Measurements from ENCODE around the gene SERGEF. TPM values are rescaled to one million over a fixed set of nuclear protein-coding genes. Genes with fewer than 3 reads are reported as not detected.

SERGEF gene
- total RNA-seq, 1 donor from 2014 or later = 39.5 TPM

GRCh38 chr11:17790453-17790852, 222.4 kb downstream of the SERGEF start:
- intact Hi-C loops (cut with micrococcal nuclease) = no loop called here
- no peak overlapping the region for H3K27ac Mint-ChIP-seq
- H3K27me3 Mint-ChIP-seq (ENCODE audit: low read depth) = no peaks in the 10 kb centered on the region
- H3K4me1 Mint-ChIP-seq (ENCODE audit: low read depth) = no peaks in the 10 kb centered on the region
- H3K36me3 Mint-ChIP-seq (ENCODE audit: low read depth) = no peaks in the 10 kb centered on the region
- H3K4me3 Mint-ChIP-seq (ENCODE audit: low read depth) = no peak overlapping the region
- DNase-seq (ENCODE audit: low spot score) = no peak
- H3K9me3 Mint-ChIP-seq = no peaks in the 10 kb centered on the region

DNA sequence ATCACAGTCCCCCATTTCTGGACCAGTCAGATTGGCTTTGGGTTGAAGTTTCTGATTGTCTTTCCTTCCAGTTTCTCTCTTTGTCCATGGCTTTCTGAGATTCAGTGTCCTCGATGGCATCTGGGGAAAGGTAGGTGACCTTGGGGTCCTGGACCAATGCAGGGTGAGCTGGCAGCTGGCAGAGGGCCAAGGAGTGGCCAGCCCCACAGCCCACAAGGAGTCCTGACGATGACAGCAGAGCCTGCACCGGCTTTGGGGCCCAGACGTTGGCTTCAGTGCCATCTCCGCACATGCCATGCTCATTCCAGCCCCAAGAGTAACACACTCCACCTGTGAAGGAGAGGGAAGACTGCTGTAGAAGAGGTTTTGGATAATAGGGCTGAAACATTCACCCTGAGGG, 224.8 kb downstream of the SERGEF start:
- intact Hi-C loops (cut with micrococcal nuclease) = no loop called here
- no peak overlapping the region for H3K27ac Mint-ChIP-seq
- H3K27me3 Mint-ChIP-seq (ENCODE audit: low read depth) = no peaks in the 10 kb centered on the region
- H3K4me3 Mint-ChIP-seq (ENCODE audit: low read depth) = no peak overlapping the region
- H3K36me3 Mint-ChIP-seq (ENCODE audit: low read depth) = no peaks in the 10 kb centered on the region
- no peak for DNase-seq (ENCODE audit: low spot score)
- H3K4me1 Mint-ChIP-seq (ENCODE audit: low read depth) = no peaks in the 10 kb centered on the region
- no peaks in the 10 kb centered on the region for H3K9me3 Mint-ChIP-seq

GRCh38 chr11:17786824-17787525, 225.9 kb downstream of the SERGEF start:
- H3K36me3 Mint-ChIP-seq (ENCODE audit: low read depth) = no peaks in the 10 kb centered on the region
- no peaks in the 10 kb centered on the region for H3K27me3 Mint-ChIP-seq (ENCODE audit: low read depth)
- H3K4me3 Mint-ChIP-seq (ENCODE audit: low read depth) = no peak overlapping the region
- no peaks in the 10 kb centered on the region for H3K4me1 Mint-ChIP-seq (ENCODE audit: low read depth)
- H3K27ac Mint-ChIP-seq = no peak overlapping the region
- H3K9me3 Mint-ChIP-seq = no peaks in the 10 kb centered on the region
- no peak for DNase-seq (ENCODE audit: low spot score)
- intact Hi-C loops (cut with micrococcal nuclease) = no loop called here

DNA sequence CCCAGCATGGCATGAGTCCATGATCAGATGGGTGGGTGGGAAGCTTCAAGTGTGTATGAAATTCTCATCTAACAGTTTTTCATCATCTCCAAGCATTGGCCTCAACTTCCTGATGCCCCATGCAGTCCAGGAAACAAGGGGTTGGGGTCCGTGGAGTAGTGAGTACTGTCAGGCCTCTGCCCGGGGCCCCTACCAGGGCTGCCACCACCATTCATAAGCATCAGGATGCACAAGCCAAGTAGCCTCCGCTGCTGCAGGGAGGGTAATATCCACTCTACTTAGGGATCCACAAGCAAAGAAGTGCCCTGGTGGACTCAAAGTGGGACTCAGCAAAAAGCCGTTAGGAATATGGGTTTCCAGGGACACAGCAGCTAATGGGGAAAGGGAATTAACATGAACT, 229.0 kb downstream of the SERGEF start:
- intact Hi-C loops (cut with micrococcal nuclease) = no loop called here
- no peak overlapping the region for H3K27ac Mint-ChIP-seq
- H3K9me3 Mint-ChIP-seq = no peaks in the 10 kb centered on the region
- no peaks in the 10 kb centered on the region for H3K4me1 Mint-ChIP-seq (ENCODE audit: low read depth)
- no peaks in the 10 kb centered on the region for H3K36me3 Mint-ChIP-seq (ENCODE audit: low read depth)
- no peaks in the 10 kb centered on the region for H3K27me3 Mint-ChIP-seq (ENCODE audit: low read depth)
- H3K4me3 Mint-ChIP-seq (ENCODE audit: low read depth) = no peak overlapping the region
- no peak for DNase-seq (ENCODE audit: low spot score)

- Mint-ChIP-seq H3K9me3 (no peaks in the 10 kb centered on the region), H3K4me1 (ENCODE audit: low read depth) (no peaks in the 10 kb centered on the region), H3K36me3 (ENCODE audit: low read depth) (no peaks in the 10 kb centered on the region), H3K4me3 (ENCODE audit: low read depth) (no peak overlapping the region), H3K27ac (no peak overlapping the region), H3K27me3 (ENCODE audit: low read depth) (no peaks in the 10 kb centered on the region)
- intact Hi-C loops (cut with micrococcal nuclease) = no loop called here
- no peak for DNase-seq (ENCODE audit: low spot score)
Measured at GRCh38 chr11:17782603-17783337, 230.1 kb downstream of the SERGEF start.

- Mint-ChIP-seq H3K27me3 (ENCODE audit: low read depth) (no peaks in the 10 kb centered on the region), H3K27ac (no peak overlapping the region), H3K4me1 (ENCODE audit: low read depth) (no peaks in the 10 kb centered on the region), H3K36me3 (ENCODE audit: low read depth) (no peaks in the 10 kb centered on the region), H3K4me3 (ENCODE audit: low read depth) (no peak overlapping the region), H3K9me3 (no peaks in the 10 kb centered on the region)
- DNase-seq (ENCODE audit: low spot score) = no peak
- intact Hi-C loops (cut with micrococcal nuclease) = no loop called here
Measured at GRCh38 chr11:17782145-17782544, 230.7 kb downstream of the SERGEF start.

- intact Hi-C loops (cut with micrococcal nuclease) = no loop called here
- no peak overlapping the region for H3K27ac Mint-ChIP-seq
- no peaks in the 10 kb centered on the region for H3K27me3 Mint-ChIP-seq (ENCODE audit: low read depth)
- no peak for DNase-seq (ENCODE audit: low spot score)
- H3K9me3 Mint-ChIP-seq = no peaks in the 10 kb centered on the region
- H3K4me3 Mint-ChIP-seq (ENCODE audit: low read depth) = no peak overlapping the region
- no peaks in the 10 kb centered on the region for H3K4me1 Mint-ChIP-seq (ENCODE audit: low read depth)
- H3K36me3 Mint-ChIP-seq (ENCODE audit: low read depth) = no peaks in the 10 kb centered on the region
Measured at GRCh38 chr11:17781626-17782025, 231.2 kb downstream of the SERGEF start.

DNA sequence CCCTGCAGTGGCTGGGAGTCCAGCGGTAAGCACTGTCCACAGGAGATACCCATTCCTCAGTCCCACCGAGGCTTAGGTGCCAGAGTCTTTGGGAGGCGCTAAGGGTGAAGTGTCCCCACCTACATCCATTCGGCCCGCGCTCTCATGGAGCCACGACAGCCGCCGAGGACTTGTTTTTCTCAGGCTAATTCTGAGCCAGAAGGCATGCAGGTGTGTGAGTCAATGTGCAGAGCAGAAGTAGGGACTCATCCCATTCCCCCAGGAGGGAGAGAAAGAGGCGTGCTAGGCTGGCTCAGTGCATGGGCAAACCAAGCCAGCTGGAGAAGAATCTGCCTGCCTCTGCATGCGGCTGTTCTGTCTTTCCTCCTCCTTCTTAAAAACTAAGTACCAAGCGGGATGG, 231.6 kb downstream of the SERGEF start:
- H3K27me3 Mint-ChIP-seq (ENCODE audit: low read depth) = no peaks in the 10 kb centered on the region
- H3K9me3 Mint-ChIP-seq = no peaks in the 10 kb centered on the region
- intact Hi-C loops (cut with micrococcal nuclease) = no loop called here
- H3K4me3 Mint-ChIP-seq (ENCODE audit: low read depth) = no peak overlapping the region
- H3K4me1 Mint-ChIP-seq (ENCODE audit: low read depth) = no peaks in the 10 kb centered on the region
- H3K36me3 Mint-ChIP-seq (ENCODE audit: low read depth) = no peaks in the 10 kb centered on the region
- no peak overlapping the region for H3K27ac Mint-ChIP-seq
- DNase-seq (ENCODE audit: low spot score) = no peak

DNA sequence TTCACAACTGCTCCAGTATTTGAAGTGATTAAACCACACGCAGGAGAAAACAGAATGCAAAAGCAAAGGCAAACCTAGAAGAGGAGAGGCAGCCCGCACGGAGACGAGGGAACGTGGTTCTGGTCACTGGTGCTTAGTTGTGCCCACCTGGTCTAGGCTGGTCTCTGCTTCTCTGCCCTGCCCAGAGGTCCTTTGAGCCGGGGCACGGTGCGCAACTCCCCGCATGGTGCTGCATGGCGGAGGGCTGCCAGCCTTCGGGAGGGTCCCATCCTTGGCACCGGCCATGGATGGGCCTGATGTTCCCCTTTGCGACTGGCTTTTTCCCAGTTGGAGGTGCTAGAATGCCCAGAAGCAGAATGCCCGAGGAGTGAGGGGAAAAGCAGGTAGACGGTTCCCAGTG, 232.2 kb downstream of the SERGEF start:
- Mint-ChIP-seq H3K9me3 (no peaks in the 10 kb centered on the region), H3K36me3 (ENCODE audit: low read depth) (no peaks in the 10 kb centered on the region), H3K4me3 (ENCODE audit: low read depth) (no peak overlapping the region), H3K27me3 (ENCODE audit: low read depth) (no peaks in the 10 kb centered on the region), H3K4me1 (ENCODE audit: low read depth) (no peaks in the 10 kb centered on the region), H3K27ac (no peak overlapping the region)
- DNase-seq (ENCODE audit: low spot score) = no peak
- intact Hi-C loops (cut with micrococcal nuclease) = no loop called here

GRCh38 chr11:17779861-17780594, 232.8 kb downstream of the SERGEF start:
- intact Hi-C loops (cut with micrococcal nuclease) = no loop called here
- Mint-ChIP-seq H3K27me3 (ENCODE audit: low read depth) (no peaks in the 10 kb centered on the region), H3K36me3 (ENCODE audit: low read depth) (no peaks in the 10 kb centered on the region), H3K9me3 (no peaks in the 10 kb centered on the region), H3K4me1 (ENCODE audit: low read depth) (no peaks in the 10 kb centered on the region), H3K27ac (no peak overlapping the region), H3K4me3 (ENCODE audit: low read depth) (no peak overlapping the region)
- no peak for DNase-seq (ENCODE audit: low spot score)

DNA sequence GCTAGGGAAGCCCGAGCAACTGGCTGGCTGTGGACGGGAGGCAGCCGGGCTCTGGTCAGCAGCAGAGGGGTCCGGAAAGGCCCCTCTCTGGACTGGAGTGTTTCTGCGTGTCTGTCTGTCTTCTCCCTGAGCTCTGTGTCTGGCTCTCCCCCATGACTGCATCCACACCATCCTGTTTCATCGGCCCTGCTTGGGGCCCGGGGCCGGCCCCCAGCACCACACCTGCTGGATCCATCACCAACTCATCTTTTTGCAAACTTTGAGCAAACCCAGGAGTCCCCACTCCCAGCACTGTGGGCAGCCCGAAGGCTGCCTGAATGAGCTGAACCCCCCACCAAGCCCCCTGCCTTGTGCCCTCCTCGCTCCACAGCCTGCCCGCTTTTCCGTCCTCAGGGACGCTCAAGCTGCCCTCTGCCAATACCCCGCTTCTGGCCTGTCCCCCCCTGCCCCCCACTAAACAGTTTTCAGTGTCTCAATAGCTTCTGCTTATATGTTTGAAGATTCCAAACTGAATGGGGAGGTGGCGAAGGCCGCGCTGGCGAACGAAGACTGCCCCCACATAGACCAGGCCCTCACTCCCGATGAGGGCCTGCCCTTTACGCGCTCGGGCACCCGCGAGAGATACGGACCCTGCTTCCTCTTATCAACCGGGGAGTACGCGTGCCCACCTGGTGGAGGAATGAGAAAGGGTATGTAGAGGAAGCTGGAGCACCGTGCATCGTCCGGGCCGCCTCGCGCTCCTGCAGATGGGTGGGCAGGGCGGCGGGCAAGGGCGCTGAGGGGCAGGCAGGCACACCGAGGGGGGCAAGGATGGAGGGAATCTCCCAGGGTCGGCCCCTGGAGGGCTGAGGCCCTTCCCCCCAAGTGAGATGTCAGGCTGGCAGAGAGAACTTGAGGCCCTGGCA, 233.6 kb downstream of the SERGEF start:
- H3K36me3 Mint-ChIP-seq (ENCODE audit: low read depth) = no peaks in the 10 kb centered on the region
- intact Hi-C loops (cut with micrococcal nuclease) = no loop called here
- no peaks in the 10 kb centered on the region for H3K4me1 Mint-ChIP-seq (ENCODE audit: low read depth)
- no peak for DNase-seq (ENCODE audit: low spot score)
- H3K4me3 Mint-ChIP-seq (ENCODE audit: low read depth) = no peak overlapping the region
- H3K27me3 Mint-ChIP-seq (ENCODE audit: low read depth) = no peaks in the 10 kb centered on the region
- no peak overlapping the region for H3K27ac Mint-ChIP-seq
- no peaks in the 10 kb centered on the region for H3K9me3 Mint-ChIP-seq

DNA sequence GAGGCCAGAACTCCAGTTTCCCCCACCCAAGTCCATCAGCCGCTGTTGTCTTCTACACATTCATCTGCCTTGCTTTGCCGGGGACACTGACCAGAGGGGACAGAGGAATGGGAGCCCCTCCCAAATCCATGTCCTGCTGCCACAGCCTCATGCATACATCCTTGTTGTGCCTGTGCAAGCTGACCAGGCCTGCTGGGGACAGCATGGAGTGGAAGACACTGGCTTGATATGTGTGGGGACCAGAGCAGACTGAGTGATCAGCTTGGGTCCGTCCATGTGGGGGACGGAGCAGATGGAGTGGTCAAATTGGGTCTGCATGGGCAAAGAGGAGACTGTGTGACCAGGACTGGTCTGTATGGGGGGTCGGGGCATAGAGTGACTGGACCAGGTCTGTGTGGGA, 234.5 kb downstream of the SERGEF start:
- Mint-ChIP-seq H3K27me3 (ENCODE audit: low read depth) (no peaks in the 10 kb centered on the region), H3K27ac (no peak overlapping the region), H3K9me3 (no peaks in the 10 kb centered on the region), H3K4me1 (ENCODE audit: low read depth) (no peaks in the 10 kb centered on the region), H3K4me3 (ENCODE audit: low read depth) (no peak overlapping the region), H3K36me3 (ENCODE audit: low read depth) (no peaks in the 10 kb centered on the region)
- intact Hi-C loops (cut with micrococcal nuclease) = no loop called here
- no peak for DNase-seq (ENCODE audit: low spot score)
